AG04449 (cell line): ENCODE data around the gene ZEB2.

Experiments used
- CTCF ChIA-PET: fragments of 350-600 bp; formaldehyde crosslinking; extraction: SDS; loops from one replicate; lab custom pipeline; 2021; ENCODE audit warnings: antibody characterized with exemption; lab: Yijun Ruan, JAX
- POLR2A ChIA-PET: fragments of 400-600, 350-600 bp; formaldehyde crosslinking; extraction: SDS; loops from one replicate; lab custom pipeline; 2020; ENCODE audit warnings: antibody characterized with exemption, inconsistent platforms; lab: Yijun Ruan, JAX
- DNase-seq: peaks from one replicate; pipeline ENCODE4 v3.0.0-alpha.2; 2010; ENCODE audit warnings: low read depth, low spot score
- H3K4me3 ChIP-seq: 2 replicates; pipeline ENCODE4 v1.5.1; 2011; ENCODE audit warnings: low read depth, mild to moderate bottlenecking, control low read depth, low read length
- TF ChIP-seq, protein P1 (sequence below): IDR thresholded peaks from one replicate; pipeline ENCODE4 v1.5.1; 2011; ENCODE audit warnings: mild to moderate bottlenecking, moderate library complexity, low read length, control low read depth, inconsistent platforms; ENCODE audit not compliant: insufficient read depth; ENCODE audit errors: missing control alignments

Gene ZEB2

DNA sequence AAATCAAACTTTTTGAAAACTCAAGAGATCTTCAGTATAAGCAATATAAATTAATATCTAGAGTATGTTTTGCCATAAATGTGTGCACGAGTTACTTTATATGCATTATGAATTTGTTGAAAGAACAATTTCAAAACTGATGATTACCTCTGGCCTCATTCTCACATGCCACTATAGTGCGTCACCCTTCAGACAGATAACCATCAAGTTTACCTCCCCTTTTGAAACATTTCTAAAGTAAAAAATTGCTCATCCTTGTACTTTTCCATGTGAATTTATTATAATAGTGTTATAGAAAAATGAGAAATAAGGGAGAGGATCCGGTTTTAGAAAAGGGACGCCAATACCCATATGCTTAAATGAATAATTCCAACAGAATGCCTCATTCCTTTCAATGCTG, 38.3 kb downstream of the ZEB2 start:
- no peak for DNase-seq
- TF ChIP-seq, protein P1, sequence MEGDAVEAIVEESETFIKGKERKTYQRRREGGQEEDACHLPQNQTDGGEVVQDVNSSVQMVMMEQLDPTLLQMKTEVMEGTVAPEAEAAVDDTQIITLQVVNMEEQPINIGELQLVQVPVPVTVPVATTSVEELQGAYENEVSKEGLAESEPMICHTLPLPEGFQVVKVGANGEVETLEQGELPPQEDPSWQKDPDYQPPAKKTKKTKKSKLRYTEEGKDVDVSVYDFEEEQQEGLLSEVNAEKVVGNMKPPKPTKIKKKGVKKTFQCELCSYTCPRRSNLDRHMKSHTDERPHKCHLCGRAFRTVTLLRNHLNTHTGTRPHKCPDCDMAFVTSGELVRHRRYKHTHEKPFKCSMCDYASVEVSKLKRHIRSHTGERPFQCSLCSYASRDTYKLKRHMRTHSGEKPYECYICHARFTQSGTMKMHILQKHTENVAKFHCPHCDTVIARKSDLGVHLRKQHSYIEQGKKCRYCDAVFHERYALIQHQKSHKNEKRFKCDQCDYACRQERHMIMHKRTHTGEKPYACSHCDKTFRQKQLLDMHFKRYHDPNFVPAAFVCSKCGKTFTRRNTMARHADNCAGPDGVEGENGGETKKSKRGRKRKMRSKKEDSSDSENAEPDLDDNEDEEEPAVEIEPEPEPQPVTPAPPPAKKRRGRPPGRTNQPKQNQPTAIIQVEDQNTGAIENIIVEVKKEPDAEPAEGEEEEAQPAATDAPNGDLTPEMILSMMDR: no peak
- ChIA-PET CTCF (no interaction called here), POLR2A (no interaction called here)
- H3K4me3 ChIP-seq: no peak overlapping the region

GRCh38 chr2:144481109-144481508, 38.8 kb downstream of the ZEB2 start:
- TF ChIP-seq, protein P1: no peak
- ChIA-PET CTCF (no interaction called here), POLR2A (no interaction called here)
- no peak for DNase-seq
- no peak overlapping the region for H3K4me3 ChIP-seq

DNA sequence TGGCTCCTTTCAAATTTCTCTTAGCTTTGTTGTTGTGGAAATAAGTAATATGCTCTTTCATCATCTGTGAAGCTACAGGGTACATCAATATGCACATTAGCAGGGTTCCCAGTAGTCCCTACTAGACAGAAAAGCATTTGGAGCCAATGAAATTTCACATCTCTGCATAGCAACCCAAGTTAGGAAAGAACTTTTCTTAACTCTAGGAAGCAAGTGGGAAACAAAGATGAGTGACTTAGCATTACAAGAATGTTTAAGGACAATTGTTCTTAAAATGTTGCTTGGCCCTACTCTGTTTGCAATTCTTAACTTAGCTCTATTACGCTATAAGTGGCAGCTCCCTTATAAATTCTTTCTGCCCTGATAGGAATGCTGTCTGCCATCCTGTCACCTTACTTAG, 39.6 kb downstream of the ZEB2 start:
- DNase-seq: peak; percentile 26
- H3K4me3 ChIP-seq: no peak overlapping the region
- POLR2A ChIA-PET: no interaction called here
- CTCF ChIA-PET: no interaction called here
- TF ChIP-seq, protein P1: no peak

GRCh38 chr2:144479659-144480058, 40.3 kb downstream of the ZEB2 start:
- DNase-seq: no peak
- CTCF ChIA-PET: no interaction called here
- H3K4me3 ChIP-seq: no peak overlapping the region
- TF ChIP-seq, protein P1: no peak
- POLR2A ChIA-PET: no interaction called here

GRCh38 chr2:144479138-144479537, 40.8 kb downstream of the ZEB2 start:
- CTCF ChIA-PET: no interaction called here
- TF ChIP-seq, protein P1: no peak
- POLR2A ChIA-PET: no interaction called here
- no peak for DNase-seq
- H3K4me3 ChIP-seq: no peak overlapping the region

DNA sequence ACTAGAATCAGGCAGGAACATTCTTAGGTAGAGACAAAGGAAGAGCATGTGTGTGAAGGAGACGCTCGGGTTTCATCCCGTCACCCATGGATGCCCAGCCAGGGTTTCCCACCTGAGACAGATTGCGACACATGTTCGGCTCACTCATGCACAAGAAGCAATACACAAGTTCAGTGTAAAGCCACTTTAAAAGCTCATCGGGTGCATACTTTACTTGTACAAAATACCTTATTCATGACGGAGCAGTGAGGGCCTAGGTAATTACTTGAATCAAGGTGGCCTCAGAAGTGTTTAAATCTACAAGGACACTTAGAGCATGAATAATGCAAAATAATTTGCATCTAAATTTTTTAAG, 42.0 kb downstream of the ZEB2 start:
- no peak for DNase-seq
- ChIA-PET POLR2A (no interaction called here), CTCF (no interaction called here)
- TF ChIP-seq, protein P1: no peak
- H3K4me3 ChIP-seq: no peak overlapping the region
